Tibial artery (tissue), 4 donors: ENCODE data around the gene DOLPP1.

Experiments used
- DNase-seq, 2 donors: peaks; one replicate each; pipeline ENCODE4 v3.0.0-alpha.2; 2019
- H3K27ac ChIP-seq, 2 donors: fragments of 200-600 bp; sonication (generic) in 1 of 2; 1 replicate in 1 of 2; 2 replicates in 1 of 2; pipeline ENCODE4 v1.5.1; 2018 to 2019; ENCODE audit warnings: mild to moderate bottlenecking in 1 of 2
- H3K27me3 ChIP-seq, 2 donors: fragments of 200-600 bp; sonication (generic) in 1 of 2; one replicate each; pipeline versions ENCODE4 v1.5.1 to v1.6.0; 2016 to 2019
- H3K36me3 ChIP-seq, 3 donors: fragments of 200-600 bp; sonication (generic) in 2 of 3; one replicate each; pipeline ENCODE4 v1.5.1; 2016 to 2019; ENCODE audit warnings: mild to moderate bottlenecking in 2 of 3
- H3K4me1 ChIP-seq, 4 donors: fragments of 200-600 bp; sonication (generic) in 2 of 4; 1 replicate in 3 of 4; 2 replicates in 1 of 4; pipeline ENCODE4 v1.5.1; 2016 to 2019
- H3K4me3 ChIP-seq, 2 donors: fragments of 200-600 bp; sonication (generic) in 1 of 2; 1 replicate in 1 of 2; 2 replicates in 1 of 2; pipeline ENCODE4 v1.5.1; 2018 to 2019; ENCODE audit warnings: mild to moderate bottlenecking in 2 of 2
- H3K9me3 ChIP-seq, 3 donors: fragments of 200-600 bp; sonication (generic) in 1 of 3; one replicate each; pipeline ENCODE4 v1.5.1; 2016 to 2019
- intact Hi-C: fragments of 100-400 bp; cut with DNase I; formaldehyde crosslinking; loops from one replicate; pipeline ENCODE4 v1.15.0; 2023; ENCODE audit warnings: low total_unique reads
- TF ChIP-seq, protein P1 (sequence below), 2 experiments: fragments of 200-600 bp in 1 of 2; fragments of 450-650 bp in 1 of 2; IDR thresholded peaks; one replicate each; pipeline ENCODE4 v1.5.1; 2017 to 2019; ENCODE audit warnings: antibody characterized with exemption in 2 of 2, mild to moderate bottlenecking in 1 of 2, moderate library complexity in 1 of 2

DOLPP1 gene

DNA sequence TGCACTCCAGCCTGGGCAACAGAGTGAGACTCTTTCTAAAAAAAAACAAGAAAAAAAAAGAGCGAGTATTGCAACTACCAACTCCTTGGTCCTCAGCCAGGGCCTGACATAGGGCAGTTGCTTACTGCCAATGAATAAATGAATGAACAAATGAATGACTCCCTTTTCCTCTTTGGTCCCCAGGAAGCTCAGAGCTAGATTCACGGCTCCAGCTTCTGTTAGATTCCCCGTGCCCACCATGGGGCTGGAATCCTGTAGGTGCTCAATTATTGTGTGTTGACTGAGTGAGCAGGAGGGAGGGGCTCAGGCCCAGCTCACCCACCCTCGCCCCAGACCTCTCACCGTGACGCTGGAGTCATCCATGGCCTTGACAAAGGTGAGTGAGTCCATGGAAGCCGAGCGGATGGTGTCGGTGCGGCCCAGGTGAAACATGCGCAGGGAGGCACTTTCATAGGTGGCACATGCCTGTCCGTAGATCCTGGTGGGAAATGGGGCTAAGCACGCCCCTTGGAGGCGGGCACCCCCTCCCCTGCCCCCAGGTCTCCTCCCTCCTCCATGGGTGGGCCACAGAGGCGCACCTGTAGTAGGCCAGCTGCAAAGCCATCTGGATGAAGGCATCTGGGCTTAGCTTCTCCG is 16.9 kb downstream of the DOLPP1 start:
- no peaks in the 10 kb centered on the region for H3K27me3 ChIP-seq
- H3K27ac ChIP-seq, result no peak overlapping the region
- no peaks in the 10 kb centered on the region for H3K9me3 ChIP-seq
- no peak for DNase-seq
- intact Hi-C loops, result no loop called here
- H3K36me3 ChIP-seq, result peaks cover 31 to 82% (median 51%) of the 10 kb centered on the region in 3 donors
- H3K4me3 ChIP-seq, result no peak overlapping the region
- TF ChIP-seq, protein P1, sequence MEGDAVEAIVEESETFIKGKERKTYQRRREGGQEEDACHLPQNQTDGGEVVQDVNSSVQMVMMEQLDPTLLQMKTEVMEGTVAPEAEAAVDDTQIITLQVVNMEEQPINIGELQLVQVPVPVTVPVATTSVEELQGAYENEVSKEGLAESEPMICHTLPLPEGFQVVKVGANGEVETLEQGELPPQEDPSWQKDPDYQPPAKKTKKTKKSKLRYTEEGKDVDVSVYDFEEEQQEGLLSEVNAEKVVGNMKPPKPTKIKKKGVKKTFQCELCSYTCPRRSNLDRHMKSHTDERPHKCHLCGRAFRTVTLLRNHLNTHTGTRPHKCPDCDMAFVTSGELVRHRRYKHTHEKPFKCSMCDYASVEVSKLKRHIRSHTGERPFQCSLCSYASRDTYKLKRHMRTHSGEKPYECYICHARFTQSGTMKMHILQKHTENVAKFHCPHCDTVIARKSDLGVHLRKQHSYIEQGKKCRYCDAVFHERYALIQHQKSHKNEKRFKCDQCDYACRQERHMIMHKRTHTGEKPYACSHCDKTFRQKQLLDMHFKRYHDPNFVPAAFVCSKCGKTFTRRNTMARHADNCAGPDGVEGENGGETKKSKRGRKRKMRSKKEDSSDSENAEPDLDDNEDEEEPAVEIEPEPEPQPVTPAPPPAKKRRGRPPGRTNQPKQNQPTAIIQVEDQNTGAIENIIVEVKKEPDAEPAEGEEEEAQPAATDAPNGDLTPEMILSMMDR (IDR thresholded peaks at IDR 0.05), result no peak
- H3K4me1 ChIP-seq, result no peaks in the 10 kb centered on the region

DNA sequence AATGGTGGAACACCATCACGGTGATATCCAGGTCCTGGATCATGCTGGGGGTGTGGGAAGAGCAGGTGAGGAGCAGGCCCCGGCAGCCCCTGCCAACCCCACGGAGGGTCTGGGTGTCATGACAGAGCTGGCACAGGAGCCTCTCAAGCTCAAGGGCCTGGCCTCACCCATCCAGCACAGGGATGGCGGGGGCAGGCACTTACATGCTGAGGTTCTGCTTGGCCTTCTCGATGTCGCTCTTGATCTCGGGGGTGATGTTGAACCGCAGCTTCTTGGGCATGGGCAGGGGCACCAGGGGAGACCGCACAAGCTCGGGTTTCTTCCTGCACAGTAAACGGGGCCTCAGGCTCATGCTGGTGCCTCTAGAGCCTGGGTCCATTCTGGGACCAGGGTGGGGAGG is 17.4 kb downstream of the DOLPP1 start:
- no peak for DNase-seq
- H3K4me3 ChIP-seq, result no peak overlapping the region
- H3K27me3 ChIP-seq, result no peaks in the 10 kb centered on the region
- no peaks in the 10 kb centered on the region for H3K4me1 ChIP-seq
- intact Hi-C loops, result no loop called here
- H3K36me3 ChIP-seq, result peaks cover 31 to 87% (median 51%) of the 10 kb centered on the region in 3 donors
- H3K27ac ChIP-seq, result no peak overlapping the region
- no peaks in the 10 kb centered on the region for H3K9me3 ChIP-seq
- TF ChIP-seq, protein P1 (IDR thresholded peaks at IDR 0.05), result no peak

DNA sequence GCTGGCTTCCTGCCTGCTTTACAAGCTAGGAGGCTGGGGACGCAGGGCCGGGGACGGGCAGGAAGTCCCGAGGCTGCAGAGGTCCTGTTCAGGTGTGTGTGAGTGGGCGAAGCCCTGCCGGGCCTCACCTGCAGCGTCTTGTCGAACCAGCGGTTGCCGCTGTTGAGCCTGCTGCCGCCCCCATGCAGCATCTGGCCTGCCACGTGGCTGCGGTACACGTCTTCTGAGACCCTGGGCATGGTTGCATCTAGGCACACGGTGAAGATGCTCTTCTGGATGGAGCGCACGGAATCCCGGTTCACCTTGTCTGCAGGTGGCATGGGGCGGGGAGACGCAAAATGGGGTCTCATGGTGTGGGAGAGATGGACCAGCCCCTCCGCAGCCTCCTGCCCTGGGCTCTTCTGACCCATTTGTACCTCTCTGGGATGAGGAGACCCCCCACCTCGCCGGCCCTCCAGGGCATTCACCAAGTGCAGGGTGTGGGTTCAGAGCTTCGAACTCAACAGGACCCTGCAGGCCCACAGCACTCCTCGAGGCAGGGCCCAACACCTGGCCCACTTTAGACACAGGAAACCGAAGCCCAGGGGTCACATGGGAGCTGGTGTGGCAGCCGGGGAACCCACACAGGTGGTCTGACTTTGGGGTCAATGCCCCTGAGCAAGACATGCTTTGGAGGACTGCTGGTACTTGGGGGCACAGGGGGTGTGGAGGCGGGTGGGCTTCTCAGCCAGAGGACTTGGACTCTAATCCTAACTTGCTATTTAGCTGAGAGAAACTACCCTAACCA is 19.7 kb downstream of the DOLPP1 start:
- DNase-seq, result no peak
- peaks cover 23 to 86% (median 41%) of the 10 kb centered on the region in 3 donors for H3K36me3 ChIP-seq
- H3K9me3 ChIP-seq, result no peaks in the 10 kb centered on the region
- TF ChIP-seq, protein P1 (IDR thresholded peaks at IDR 0.05), result no peak
- no peak overlapping the region for H3K4me3 ChIP-seq
- intact Hi-C loops, result no loop called here
- no peaks in the 10 kb centered on the region for H3K27me3 ChIP-seq
- H3K4me1 ChIP-seq, result no peaks in the 10 kb centered on the region
- H3K27ac ChIP-seq, result no peak overlapping the region

DNA sequence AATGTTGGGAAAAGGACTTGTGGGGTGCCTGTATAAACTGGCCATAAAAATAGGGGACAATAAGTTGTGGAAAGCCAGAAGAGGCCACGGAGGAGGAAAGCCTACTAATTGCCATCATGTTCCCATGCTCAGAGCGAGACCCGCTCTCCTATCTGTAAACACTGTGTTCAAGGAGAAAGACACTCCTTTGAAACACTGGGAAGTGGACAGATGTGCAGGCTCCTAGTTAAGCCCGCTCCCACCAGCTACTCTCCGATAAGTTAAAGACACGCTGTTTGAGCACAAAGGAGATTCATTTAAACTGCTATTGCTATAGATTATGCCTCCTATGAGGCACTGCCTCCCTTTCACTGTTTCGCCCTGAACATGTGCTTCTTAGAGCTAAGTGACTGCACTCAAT is 20.4 kb downstream of the DOLPP1 start:
- Histone ChIP-seq H3K36me3 (peaks cover 18 to 86% (median 41%) of the 10 kb centered on the region in 3 donors), H3K4me3 (no peak overlapping the region), H3K4me1 (no peaks in the 10 kb centered on the region), H3K9me3 (no peaks in the 10 kb centered on the region), H3K27ac (no peak overlapping the region), H3K27me3 (no peaks in the 10 kb centered on the region)
- TF ChIP-seq, protein P1 (IDR thresholded peaks at IDR 0.05), result no peak
- intact Hi-C loops, result no loop called here
- no peak for DNase-seq

DNA sequence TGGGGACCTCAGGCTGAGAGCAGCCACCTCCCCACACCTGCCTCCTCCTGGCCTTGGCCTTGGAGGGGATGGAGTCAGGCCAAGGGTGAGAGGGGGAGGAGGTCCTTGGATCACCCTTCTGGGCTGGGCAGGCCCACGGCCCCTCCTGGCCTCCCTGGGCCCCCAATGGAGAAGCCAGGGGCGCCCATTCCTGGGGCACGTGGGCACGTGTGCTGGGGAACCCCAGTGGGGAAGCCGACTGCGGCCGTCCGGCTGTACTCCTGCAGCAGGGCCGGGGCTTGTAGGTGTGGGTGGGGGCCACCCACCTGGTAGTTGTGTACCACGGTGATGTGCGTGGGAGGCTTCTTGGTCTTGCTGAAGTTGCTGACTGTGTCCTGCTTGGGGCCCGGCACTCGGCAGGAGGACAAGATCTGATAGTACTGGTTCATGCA is 21.2 kb downstream of the DOLPP1 start:
- TF ChIP-seq, protein P1 (IDR thresholded peaks at IDR 0.05), result no peak
- Histone ChIP-seq H3K4me1 (no peaks in the 10 kb centered on the region), H3K4me3 (no peak overlapping the region), H3K27me3 (no peaks in the 10 kb centered on the region), H3K9me3 (no peaks in the 10 kb centered on the region), H3K27ac (no peak overlapping the region), H3K36me3 (peaks cover 13 to 86% (median 41%) of the 10 kb centered on the region in 3 donors)
- intact Hi-C loops, result no loop called here
- DNase-seq, result no peak
